DOHH2 (cell line): ENCODE measurements around the gene PSMD8.

ENCODE experiments used
- CTCF ChIP-seq: fragments of 200-600 bp; sonication (generic); IDR thresholded peaks from one replicate; pipeline ENCODE4 v1.5.1; 2014; ENCODE audit warnings: antibody characterized with exemption, mild to moderate bottlenecking, low read depth, low read length; ENCODE audit not compliant: poor library complexity, severe bottlenecking
- EZH2phosphoT487 ChIP-seq: fragments of 200-600 bp; sonication (generic); IDR thresholded peaks from 2 replicates; pipeline ENCODE4 v1.6.1; 2017; ENCODE audit warnings: borderline replicate concordance, mild to moderate bottlenecking, antibody characterized with exemption, low read length, moderate library complexity, mixed read lengths

- peak; percentile 41 for TF ChIP-seq CTCF
- TF ChIP-seq EZH2phosphoT487, result no peak
Observed at GRCh38 chr19:38374332-38375097, at the start of gene PSMD8.
